ENCODE data around the gene KLF5.

KLF5 gene

GRCh38 chr13:73060251-73061160 lies 1.7 kb downstream of the KLF5 start:
- DNase-seq: no peak

DNA sequence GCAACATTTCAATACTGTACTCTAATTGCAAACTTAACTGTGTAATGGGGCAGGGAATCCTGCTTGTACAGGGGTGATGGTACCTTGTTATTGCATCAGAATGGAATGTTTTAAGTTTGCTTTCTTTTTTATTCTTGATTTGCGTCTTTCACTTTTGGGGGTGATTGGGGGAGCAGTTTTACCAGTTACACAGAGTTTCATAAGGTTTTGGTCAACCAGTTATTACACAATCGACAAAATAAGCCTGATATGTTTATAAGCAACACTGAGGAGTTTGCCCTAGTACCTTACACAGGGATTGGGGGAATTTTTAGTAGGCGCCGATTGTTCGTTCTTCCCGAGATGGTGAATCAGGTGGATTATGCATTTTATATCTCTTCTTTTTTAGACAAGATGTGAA lies 2.7 kb downstream of the KLF5 start:
- DNase-seq: no peak

DNA sequence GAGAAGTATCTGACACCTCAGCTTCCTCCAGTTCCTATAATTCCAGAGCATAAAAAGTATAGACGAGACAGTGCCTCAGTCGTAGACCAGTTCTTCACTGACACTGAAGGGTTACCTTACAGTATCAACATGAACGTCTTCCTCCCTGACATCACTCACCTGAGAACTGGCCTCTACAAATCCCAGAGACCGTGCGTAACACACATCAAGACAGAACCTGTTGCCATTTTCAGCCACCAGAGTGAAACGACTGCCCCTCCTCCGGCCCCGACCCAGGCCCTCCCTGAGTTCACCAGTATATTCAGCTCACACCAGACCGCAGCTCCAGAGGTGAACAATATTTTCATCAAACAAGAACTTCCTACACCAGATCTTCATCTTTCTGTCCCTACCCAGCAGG lies 3.1 kb downstream of the KLF5 start:
- DNase-seq: no peak

DNA sequence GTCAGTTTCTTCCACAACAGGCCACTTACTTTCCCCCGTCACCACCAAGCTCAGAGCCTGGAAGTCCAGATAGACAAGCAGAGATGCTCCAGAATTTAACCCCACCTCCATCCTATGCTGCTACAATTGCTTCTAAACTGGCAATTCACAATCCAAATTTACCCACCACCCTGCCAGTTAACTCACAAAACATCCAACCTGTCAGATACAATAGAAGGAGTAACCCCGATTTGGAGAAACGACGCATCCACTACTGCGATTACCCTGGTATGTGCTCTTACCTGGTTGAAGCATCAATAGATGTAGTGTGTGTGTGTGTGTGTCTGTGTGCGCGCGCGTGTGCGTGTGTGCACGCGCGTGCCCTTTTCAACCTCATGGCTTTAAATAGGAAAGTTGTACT lies 3.7 kb downstream of the KLF5 start:
- no peak for DNase-seq

GRCh38 chr13:73063166-73063565 lies 4.4 kb downstream of the KLF5 start:
- DNase-seq: no peak

DNA sequence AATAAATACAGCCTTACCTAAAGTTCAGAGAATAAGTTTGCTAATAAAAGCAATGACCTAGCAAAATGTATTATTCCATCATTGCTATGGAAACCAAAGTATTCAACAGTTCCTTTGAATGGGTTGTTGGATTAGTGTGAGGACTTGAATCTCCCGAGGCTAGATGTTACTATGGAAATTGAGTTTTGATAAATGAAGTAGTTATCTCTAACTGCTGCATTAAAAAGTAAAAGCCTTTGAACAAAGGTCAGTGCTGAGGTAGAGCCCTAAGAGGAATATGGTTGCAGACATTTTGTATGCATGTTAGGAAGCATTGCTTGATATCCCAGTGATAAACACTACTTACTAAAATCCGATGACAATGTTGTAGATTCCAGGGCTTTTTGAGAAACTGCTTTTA lies 6.2 kb downstream of the KLF5 start:
- no peak for DNase-seq

GRCh38 chr13:73065665-73066340 lies 7.0 kb downstream of the KLF5 start:
- peak; percentile 44 for DNase-seq

DNA sequence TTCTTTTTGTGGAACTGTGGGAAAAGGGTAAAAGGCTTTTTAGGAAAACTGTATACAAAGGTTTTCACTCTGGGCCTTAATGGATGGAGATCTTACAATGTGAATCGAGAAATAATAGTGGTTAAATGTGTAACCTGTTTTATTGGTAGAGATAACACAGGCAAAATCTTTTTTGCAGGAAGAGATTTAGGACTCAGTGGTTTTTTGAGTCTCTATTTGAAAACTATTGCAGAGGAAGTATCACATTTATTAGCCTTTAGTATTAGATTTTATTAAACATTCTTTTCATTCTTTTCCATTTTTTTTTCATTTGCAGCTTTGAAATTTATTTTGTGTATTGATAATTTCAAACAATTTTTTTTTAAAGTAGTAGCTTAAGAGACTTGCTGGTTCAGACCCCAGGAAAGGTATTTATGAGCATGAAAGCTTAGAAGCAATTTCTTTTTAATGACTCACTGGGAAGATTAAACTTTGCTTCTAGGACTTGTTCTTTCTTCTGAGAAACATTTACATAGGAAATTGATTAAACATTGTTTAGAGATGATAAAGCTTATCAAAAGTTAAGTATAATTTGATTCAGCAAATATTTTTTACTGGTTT lies 10.5 kb downstream of the KLF5 start:
- no peak for DNase-seq

DNA sequence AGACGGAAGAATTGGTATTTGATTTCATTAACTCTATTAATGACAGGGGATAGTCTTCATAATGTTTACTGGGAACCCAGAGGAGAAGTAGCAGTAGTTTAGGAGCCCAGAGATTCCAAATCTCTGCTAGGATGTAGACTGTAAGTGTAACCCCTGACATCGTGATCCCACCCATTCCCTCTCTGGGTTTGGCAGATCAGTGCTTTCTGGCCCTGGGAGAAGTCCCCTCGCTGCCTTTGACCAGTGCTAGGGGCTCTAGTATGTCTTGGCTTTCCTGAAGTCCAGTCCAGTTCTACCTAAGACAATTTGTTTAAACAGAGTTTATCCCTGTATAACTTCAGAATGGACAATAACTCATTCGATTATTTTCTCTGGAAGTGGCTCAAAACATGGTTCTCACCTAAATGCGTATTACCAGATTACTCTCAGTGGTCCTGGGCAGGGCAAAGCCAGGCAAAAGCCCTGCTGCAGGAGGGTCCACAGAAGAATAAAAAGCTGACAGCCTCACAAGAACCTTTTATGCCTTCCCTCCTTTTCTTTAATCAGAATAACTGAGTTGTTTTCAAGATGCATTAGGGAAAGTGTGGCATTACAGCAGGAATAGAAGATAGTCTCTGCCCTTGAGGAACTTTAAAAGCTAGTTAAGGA lies 11.8 kb downstream of the KLF5 start:
- DNase-seq: no peak

DNA sequence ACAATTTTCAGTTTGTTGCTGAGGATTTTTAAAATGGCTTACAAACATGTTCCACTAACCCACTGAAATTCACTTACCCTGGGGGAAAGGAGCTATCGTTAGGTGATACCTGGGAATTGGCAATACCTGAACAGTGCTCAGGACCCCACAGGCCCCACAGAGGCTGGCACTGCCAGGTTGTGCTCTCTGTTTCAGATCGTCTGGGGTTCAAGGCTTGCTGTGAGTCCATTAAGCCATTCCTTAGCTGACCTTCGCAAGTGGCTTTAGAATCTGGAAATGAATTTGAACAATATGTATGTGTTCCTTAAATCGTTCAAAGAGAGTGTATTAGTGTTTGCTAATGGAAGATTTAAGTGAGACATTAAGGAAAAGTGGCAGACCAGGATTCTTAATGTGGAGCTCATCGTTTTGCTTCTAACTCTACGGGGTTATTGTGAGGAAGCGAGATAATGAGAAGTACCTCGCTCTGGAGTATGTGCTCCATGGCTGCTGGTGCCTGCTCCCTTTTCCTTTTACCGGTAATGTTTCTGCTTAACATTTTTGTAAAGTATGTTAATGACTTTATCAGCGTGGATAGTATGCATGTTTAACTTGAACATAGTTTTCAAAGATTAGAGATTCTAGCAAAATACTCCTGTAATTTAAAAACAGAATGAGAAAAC lies 13.6 kb downstream of the KLF5 start:
- DNase-seq: no peak

GRCh38 chr13:73073050-73073449 lies 14.2 kb downstream of the KLF5 start:
- DNase-seq: no peak

- no peak for DNase-seq
These were observed 15.2 kb downstream of the KLF5 start for GRCh38 chr13:73074014-73074413.

GRCh38 chr13:73074926-73075325 lies 16.1 kb downstream of the KLF5 start:
- no peak for DNase-seq

DNA sequence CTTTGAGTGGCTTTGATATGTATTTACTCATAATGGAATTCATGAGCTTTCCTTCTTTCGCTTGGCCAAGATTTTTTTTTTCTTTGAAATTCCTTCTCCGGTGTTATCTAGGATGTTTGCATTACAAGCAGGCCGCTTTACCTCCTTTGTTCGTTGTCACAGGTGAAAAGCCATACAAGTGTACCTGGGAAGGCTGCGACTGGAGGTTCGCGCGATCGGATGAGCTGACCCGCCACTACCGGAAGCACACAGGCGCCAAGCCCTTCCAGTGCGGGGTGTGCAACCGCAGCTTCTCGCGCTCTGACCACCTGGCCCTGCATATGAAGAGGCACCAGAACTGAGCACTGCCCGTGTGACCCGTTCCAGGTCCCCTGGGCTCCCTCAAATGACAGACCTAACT lies 16.7 kb downstream of the KLF5 start:
- DNase-seq: no peak

DNA sequence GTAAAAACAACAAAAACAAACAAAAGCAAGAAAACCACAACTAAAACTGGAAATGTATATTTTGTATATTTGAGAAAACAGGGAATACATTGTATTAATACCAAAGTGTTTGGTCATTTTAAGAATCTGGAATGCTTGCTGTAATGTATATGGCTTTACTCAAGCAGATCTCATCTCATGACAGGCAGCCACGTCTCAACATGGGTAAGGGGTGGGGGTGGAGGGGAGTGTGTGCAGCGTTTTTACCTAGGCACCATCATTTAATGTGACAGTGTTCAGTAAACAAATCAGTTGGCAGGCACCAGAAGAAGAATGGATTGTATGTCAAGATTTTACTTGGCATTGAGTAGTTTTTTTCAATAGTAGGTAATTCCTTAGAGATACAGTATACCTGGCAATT lies 17.1 kb downstream of the KLF5 start:
- DNase-seq: no peak

- DNase-seq: no peak
These were observed 19.1 kb downstream of the KLF5 start for GRCh38 chr13:73077865-73078264.

- DNase-seq: no peak
These were observed 20.6 kb downstream of the KLF5 start for GRCh38 chr13:73079359-73079758.

DNA sequence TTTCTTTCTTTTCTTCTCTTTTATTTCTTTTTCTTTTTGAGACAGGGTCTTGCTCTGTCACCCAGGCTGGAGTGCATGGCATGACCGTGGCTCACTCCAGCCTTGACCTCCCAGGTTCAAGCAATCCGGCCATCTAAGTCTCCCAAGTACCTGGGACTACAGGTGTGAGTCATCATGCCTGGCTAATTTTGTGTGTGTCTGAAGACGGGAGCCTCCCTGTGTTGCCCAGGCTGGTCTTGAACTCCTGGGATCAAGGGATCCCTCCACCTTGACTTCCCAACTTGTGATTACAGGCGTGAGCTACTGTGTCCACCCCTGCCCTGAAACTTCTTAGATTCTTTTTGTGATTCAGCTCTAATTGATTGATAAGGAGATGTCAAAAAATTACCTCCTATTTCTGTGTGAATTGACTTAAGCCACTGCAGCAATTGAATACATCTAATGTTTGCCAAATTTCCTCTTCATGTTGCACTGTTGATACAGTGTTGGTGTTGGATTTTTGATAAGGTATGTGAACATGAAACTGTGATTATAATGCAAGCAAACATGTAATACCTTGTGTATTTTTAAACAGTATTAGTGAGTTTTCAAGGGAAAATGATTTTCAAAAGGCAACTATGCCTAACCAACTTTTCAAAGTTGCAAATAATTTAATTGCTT lies 22.6 kb downstream of the KLF5 start:
- DNase-seq: no peak

GRCh38 chr13:73082471-73082870 lies 23.7 kb downstream of the KLF5 start:
- DNase-seq: no peak

GRCh38 chr13:73082895-73083294 lies 24.1 kb downstream of the KLF5 start:
- DNase-seq: no peak

DNA sequence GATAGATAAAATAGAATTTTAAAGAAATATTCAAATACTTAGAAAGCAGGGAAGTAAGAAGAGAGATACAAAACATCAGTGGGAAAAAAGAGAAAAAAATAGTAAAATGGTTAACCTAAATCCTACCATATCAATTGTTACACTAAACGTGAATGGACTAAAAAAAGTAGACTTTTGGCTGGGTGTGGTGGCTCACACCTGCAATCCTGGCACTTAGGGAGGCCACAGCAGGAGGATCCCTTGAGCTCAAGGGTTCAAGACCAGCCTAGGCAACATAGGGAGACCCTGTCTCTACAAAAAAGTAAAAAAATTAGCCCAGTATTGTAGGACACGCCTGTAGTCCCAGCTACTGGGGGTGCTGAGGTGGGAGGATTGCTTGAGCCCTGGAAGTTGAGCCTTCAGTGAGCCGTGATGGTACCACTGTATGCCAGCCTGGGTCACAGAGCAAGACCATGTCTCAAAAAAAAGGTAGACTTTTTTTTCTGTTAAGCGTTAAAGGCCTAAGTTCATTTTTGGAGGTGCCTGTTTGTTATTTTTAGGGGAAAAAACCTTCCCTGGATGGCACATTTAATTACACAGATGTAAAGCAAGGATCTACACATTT lies 29.6 kb downstream of the KLF5 start:
- DNase-seq: no peak

GRCh38 chr13:73089213-73089612 lies 30.4 kb downstream of the KLF5 start:
- DNase-seq: no peak

Data from NCI-H774 (cell line).